Peyer's patch (tissue), 4 donors: Measurements from ENCODE around the gene DPEP2NB.

ENCODE experiments used
- CTCF ChIP-seq, 6 experiments: fragments of 450-650 bp in 4 of 6; fragments of 200-600 bp in 2 of 6; sonication (generic) in 1 of 6; IDR thresholded peaks; one replicate each; pipeline ENCODE4 v1.5.1; 2017 to 2019; ENCODE audit warnings: antibody characterized with exemption in 6 of 6, mild to moderate bottlenecking in 3 of 6, moderate library complexity in 1 of 6
- POLR2A ChIP-seq, 2 donors: fragments of 450-650 bp; IDR thresholded peaks; one replicate each; pipeline ENCODE4 v1.5.1; 2017; ENCODE audit warnings: antibody characterized with exemption in 2 of 2, mild to moderate bottlenecking in 2 of 2, moderate library complexity in 2 of 2

GRCh38 chr16:67982011-67982696 lies 33.6 kb downstream of the DPEP2NB start:
- TF ChIP-seq CTCF (IDR thresholded peaks at IDR 0.05) (no peak), POLR2A (IDR thresholded peaks at IDR 0.05) (no peak)
